ENCODE results near the gene DPP7. TPM values are rescaled to one million over a fixed set of nuclear protein-coding genes. Genes with fewer than 3 reads are reported as not detected.
A peak's percentile ranks its signal among the peaks of the same experiment; 100 is the strongest.
"Not testable (repeated sequence)": the region's sequence is repeated elsewhere in the genome, so short reads cannot be mapped to it uniquely, and the experiment has no call there.

The DPP7 gene
- total RNA-seq, 1 donor from 2014 or later = 98.5 TPM

DNA sequence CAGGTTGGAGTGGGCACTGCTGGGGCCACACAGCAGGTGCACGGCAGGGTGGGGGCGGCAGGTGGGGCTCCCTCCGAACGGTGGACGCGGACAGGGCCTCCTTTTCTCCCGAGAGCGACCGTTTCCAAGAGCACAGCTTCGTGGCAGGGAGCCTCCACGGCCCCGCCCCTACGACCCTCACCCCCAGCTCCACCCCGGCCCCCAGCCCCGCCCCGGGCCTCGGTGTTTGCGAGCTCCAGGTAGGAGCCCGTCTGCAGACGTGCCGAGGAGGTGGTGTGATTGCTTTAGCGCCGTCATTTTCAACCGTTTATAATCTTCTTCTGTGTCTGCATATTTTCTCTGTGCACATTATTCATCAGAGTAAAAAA lies 33.2 kb upstream of the DPP7 start:
- no peak for DNase-seq

GRCh38 chr9:137147091-137147792 lies 32.7 kb upstream of the DPP7 start:
- no peak for DNase-seq

- no peak for DNase-seq
These were observed 32.0 kb upstream of the DPP7 start for GRCh38 chr9:137146527-137146918.

GRCh38 chr9:137145731-137146526 lies 31.4 kb upstream of the DPP7 start:
- no peak for DNase-seq

GRCh38 chr9:137143459-137143858 lies 28.9 kb upstream of the DPP7 start:
- DNase-seq = no peak

DNA sequence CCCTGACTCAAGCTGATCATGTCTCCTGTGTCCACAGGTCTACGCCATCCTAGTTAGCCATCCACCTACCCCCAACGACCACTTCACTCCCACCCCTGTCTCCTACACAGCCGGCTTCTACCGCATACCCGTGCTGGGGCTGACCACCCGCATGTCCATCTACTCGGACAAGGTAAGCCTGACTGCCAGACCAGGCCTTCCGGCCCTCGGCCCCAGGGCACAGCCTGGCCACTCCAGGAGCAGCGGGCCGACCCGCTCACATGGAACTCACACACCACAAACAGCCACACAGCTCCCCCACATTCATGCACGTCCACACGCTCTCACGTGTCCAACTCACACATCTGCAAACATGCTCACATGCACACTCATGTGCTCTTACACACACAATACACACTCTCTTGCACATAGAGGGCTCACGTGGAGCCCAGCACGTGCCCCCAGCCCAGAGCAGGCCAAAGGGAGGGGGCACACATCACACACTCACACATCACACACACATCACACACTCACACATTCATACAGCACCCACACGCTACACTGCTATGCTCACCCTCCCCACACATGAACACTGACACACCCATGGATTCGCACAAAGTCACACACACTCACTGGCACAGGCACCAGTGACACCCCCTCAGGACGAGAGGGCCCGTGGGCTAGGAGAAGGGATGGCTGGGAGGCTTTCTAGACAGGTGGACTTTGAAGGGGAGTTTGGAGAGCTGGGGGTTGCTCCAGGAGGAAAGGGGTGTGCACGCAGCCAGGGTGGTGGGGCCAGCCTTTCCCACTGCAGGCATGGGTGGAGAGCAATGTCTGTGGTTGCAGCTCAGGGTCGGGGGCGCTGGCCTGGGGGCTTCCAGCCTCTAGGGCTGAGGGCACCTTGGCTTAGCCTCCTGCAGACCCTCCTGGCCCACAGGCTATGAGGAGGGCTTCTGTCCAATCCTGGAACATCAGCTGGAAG lies 27.7 kb upstream of the DPP7 start:
- no peak for DNase-seq

DNA sequence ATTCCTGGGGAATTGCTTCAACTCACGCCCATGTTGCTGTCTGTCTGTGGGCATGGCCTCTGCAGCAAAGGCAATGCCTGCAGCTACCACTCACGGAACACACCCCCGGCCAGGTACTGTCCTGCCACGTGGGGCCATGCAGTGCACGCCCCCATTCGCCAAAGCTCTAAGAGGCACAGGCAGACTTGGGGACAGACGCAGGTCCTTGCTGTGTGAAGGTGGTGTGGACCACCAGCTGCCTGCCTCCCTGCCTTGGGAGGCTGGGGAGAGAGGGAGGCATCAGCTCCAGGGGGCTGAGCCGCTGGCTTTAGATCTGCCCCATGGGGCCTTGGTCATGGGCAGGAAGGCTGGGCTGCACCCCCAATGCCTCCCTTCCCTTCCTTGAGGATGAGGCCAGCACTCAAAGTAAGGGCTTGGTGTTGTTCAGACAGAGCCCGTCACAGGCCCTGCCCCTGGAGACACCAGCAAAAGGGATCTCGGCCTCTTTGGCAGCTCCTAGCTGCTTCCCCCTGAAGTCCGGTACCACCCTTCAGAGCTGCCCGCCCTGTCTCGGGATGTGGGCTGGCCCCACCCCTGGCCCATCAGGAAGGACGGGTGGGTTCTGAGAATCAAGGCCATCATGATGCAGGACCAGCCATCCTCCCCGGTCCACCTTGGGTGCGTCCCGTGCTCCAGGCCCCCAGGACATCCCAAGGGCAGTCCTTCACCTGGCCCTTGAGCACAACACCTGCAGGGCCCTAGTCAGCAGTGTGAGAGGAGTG lies 26.7 kb upstream of the DPP7 start:
- DNase-seq = no peak

- no peak for DNase-seq
These were observed 25.8 kb upstream of the DPP7 start for GRCh38 chr9:137140151-137141012.

- no peak for DNase-seq
These were observed 25.1 kb upstream of the DPP7 start for GRCh38 chr9:137139468-137140150.

GRCh38 chr9:137138722-137139467 lies 24.4 kb upstream of the DPP7 start, which contains the start of gene GRIN1:
GRIN1 (plus strand) TSS chr9:137139154; CDS start chr9:137139487, 333 bp downstream.
- peak; percentile 59 for DNase-seq

- no peak for DNase-seq
These were observed 23.7 kb upstream of the DPP7 start for GRCh38 chr9:137138058-137138721.

GRCh38 chr9:137136881-137137607 lies 22.5 kb upstream of the DPP7 start:
- no peak for DNase-seq

DNA sequence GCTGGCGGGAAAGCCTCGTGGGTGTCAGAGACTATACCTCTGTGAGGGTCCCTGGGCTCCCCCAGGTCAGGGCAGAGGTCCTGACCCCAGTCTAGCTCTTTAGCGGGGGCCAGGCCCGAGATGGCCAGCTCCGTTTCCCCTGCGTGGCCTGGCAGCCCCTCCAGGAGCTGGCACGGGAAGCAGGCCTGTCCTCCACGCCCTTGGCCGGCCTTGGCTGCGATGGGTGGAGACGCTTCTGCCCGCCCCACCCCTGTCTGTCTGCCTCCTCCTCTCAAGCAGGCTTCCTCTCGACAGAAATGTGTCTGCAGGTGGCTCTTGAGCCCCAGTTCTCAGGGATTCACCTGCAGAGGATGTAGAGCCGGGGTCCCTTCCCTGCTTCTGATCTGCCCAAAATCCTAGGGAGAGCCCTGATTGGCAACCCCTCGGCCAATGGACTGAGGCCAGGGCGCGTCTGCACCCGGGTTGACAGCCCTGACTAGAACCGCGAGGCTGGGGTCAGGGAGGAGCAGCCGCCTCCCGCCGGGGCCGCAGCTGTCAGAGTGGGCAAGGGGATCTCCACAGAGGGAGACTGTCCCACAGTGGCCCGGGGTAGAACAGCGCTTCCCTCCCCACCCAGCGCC lies 21.8 kb upstream of the DPP7 start:
- DNase-seq = no peak

DNA sequence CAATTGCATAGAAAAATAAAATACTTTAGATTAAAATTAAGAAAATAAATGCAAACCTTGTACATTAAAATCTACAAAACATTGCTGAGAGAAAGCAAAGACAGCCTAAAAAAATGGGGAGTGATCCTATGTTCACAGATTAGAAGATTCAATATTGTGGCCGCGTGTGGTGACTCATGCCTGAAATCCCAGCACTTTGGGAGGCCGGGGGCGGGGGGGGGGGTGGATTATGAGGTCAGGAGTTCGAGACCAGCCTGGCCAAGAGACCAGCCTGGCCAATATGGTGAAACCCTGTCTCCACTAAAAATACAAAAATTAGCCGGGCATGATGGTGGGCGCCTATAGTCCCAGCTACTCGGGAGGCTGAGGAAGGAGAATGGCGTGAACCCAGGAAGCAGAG lies 20.6 kb upstream of the DPP7 start:
- DNase-seq = not testable (repeated sequence)

DNA sequence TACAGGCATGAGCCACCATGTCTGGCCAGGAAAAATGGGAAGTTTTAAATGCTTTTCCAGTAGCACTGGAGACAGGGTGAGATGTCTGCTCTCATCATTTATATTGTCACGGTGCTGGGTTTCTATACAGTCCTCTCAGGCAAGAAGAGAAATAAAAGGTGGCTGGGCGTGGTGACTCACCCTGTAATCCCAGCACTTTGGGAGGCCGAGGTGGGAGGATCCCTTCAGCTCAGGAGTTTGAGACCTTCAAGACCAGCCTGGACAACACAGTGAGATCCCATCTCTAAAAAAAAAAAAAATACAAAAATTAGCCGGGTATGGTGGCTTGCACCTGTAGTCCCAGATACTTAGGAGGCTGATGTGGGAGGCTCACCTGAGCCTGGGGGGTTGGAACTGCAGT lies 19.7 kb upstream of the DPP7 start:
- DNase-seq = no peak

- DNase-seq = peak; percentile 27
These were observed 15.7 kb upstream of the DPP7 start for GRCh38 chr9:137130176-137130755.

GRCh38 chr9:137129456-137130175 lies 15.1 kb upstream of the DPP7 start:
- DNase-seq = peak; percentile 96
